PC-3 (cell line): ENCODE measurements around the gene OR4X1.

Source experiments
- EZH2phosphoT487 ChIP-seq: fragments of 300-600 bp; sonication (generic); IDR thresholded peaks from 2 replicates; pipeline ENCODE4 v1.6.1; 2018; ENCODE audit warnings: mild to moderate bottlenecking, antibody characterized with exemption, low read length, borderline replicate concordance
- TF ChIP-seq, protein P1 (sequence below): fragments of 300-600 bp; sonication (generic); conservative IDR thresholded peaks from 2 replicates; pipeline ENCODE4 v1.5.1; 2017; ENCODE audit warnings: antibody characterized with exemption, low read depth, mild to moderate bottlenecking, low read length

DNA sequence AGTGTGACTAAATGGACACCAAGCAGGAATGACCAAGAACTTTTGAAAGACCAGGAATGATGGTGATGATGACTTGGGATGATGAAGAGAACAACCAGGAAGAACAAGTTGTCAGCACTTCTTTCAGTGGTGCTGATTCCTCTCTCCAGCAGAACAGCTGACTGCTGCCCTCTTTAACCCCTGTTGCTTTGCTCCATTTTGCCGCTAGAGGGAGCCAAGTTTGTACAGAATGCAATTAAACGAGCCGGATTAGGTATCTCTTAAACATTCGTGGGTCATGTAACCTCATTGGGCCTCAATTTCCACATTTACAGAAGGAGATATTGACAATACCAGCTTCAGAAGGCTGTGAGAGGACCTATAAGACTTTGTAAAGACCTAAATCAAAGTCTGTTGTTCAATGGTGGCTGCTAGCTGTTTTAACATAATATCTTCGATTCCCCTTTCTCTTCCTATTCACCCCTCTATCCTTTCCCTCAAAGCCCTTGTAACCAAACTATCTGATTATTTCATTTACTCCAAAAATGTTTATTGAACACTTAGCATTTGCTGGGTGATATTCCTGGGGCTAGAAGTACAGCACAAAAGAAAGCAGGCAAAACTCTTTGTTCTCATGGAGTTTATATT lies 44.2 kb downstream of the OR4X1 start:
- no peak for TF ChIP-seq EZH2phosphoT487
- TF ChIP-seq, protein P1, sequence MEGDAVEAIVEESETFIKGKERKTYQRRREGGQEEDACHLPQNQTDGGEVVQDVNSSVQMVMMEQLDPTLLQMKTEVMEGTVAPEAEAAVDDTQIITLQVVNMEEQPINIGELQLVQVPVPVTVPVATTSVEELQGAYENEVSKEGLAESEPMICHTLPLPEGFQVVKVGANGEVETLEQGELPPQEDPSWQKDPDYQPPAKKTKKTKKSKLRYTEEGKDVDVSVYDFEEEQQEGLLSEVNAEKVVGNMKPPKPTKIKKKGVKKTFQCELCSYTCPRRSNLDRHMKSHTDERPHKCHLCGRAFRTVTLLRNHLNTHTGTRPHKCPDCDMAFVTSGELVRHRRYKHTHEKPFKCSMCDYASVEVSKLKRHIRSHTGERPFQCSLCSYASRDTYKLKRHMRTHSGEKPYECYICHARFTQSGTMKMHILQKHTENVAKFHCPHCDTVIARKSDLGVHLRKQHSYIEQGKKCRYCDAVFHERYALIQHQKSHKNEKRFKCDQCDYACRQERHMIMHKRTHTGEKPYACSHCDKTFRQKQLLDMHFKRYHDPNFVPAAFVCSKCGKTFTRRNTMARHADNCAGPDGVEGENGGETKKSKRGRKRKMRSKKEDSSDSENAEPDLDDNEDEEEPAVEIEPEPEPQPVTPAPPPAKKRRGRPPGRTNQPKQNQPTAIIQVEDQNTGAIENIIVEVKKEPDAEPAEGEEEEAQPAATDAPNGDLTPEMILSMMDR, result peak; percentile 91
